Omental fat pad (tissue), 4 donors: ENCODE measurements around the gene LRRC28. TPM values are rescaled to one million over a fixed set of nuclear protein-coding genes. Genes with fewer than 3 reads are reported as not detected.

Experiments used
- ATAC-seq: fragments of 150-250 bp; one replicate; pipeline ENCODE4 v1.9.1; 2016; ENCODE audit warnings: mild to moderate bottlenecking, moderate library complexity; ENCODE audit not compliant: low FRiP score
- DNase-seq: peaks from one replicate; pipeline ENCODE4 v3.0.0-alpha.2; 2019; ENCODE audit warnings: low spot score
- CTCF ChIP-seq, 3 donors: fragments of 450-650 bp; IDR thresholded peaks; one replicate each; pipeline ENCODE4 v1.5.1; 2016 to 2017; ENCODE audit warnings: antibody characterized with exemption in 3 of 3, mild to moderate bottlenecking in 3 of 3, moderate library complexity in 2 of 3
- total RNA-seq, 4 donors: library from RNA; depleted of rRNA; stranded (reverse); fragments of >200 nt; gene quantifications; one replicate each; pipeline ENCODE4 v1.1.0, GENCODE V29; 2016

LRRC28 gene
- total RNA-seq, 4 donors from 2014 or later, result 27.6 to 32.3 (median 30.5) TPM

GRCh38 chr15:99426431-99427105 lies 175.3 kb downstream of the LRRC28 start:
- ATAC-seq (no peak), DNase-seq (no peak)
- no peak for TF ChIP-seq CTCF (IDR thresholded peaks at IDR 0.05)

- no peak for TF ChIP-seq CTCF (IDR thresholded peaks at IDR 0.05)
- DNase-seq, result peak; percentile 4
- ATAC-seq, result no peak
Observed at GRCh38 chr15:99427210-99427609, 175.9 kb downstream of the LRRC28 start.

GRCh38 chr15:99427668-99428361 lies 176.5 kb downstream of the LRRC28 start:
- no peak for ATAC-seq
- peak; percentile 15 for DNase-seq
- TF ChIP-seq CTCF (IDR thresholded peaks at IDR 0.05), result no peak

- TF ChIP-seq CTCF (IDR thresholded peaks at IDR 0.05), result no peak
- no peak for ATAC-seq
- DNase-seq, result peak; percentile 10
Observed at GRCh38 chr15:99429681-99430081, 178.4 kb downstream of the LRRC28 start.

- DNase-seq, result peak; percentile 18
- ATAC-seq, result no peak
- TF ChIP-seq CTCF (IDR thresholded peaks at IDR 0.05), result no peak
Observed at GRCh38 chr15:99430881-99431401, 179.7 kb downstream of the LRRC28 start.

GRCh38 chr15:99431661-99432091 lies 180.4 kb downstream of the LRRC28 start:
- ATAC-seq, result no peak
- TF ChIP-seq CTCF (IDR thresholded peaks at IDR 0.05), result no peak
- DNase-seq, result peak; percentile 16
